DMS79 (cell line): ENCODE data around the gene FCRL5.
"Not testable (repeated sequence)": the region's sequence is repeated elsewhere in the genome, so short reads cannot be mapped to it uniquely, and the experiment has no call there.

Experiments used
- DNase-seq: peaks from one replicate; lab custom pipeline; 2025; lab: John Stamatoyannopoulos, UW

Gene FCRL5

DNA sequence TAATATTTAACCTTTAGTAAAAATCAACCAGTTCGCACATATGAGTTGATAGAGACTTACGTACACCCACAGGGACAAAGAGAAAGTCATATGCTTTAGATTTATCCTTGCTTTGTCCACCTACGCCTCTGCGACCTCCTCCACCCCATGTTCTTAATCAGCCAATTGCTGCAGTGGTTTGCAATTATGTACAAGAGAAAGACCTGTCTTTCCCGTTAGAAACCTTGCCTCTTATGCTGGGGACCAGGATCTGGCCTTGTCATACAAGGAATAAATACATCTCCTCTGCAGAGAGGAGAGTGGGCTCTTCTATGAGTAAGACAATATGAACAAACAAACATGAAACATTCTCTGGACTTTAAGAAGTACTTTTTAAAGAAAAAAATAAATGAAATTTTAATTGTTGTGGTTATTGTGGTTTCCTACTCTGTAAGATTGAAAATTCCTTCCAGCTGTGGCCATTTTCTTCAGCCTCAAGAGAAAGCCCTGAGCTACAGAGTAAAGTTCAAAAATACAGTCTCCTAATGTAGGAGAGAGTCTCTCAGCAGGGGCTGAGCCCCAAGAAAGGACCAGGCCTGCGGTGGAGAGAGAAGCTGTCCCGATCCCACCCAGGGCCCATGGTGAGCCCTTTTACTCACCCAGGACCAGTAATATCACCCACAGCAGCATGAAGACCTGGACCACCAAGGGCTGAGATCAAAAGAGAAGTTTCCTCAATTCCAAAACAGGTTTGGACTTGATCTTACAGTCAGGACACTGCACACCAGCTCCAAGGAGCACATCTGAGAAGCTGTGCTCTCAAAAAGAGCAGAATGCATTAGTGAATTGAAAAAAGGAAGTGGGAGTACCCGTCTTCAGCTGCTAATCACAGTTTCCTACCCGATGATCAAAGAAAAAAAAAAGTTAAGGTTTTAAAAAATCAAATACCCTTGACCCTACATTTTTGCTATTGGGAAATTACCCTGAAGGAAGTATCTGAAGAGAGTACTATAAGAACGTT is at the start of gene FCRL5:
TSS of gene FCRL5 (minus strand) at position 822 of the 1,000 bp plus-strand sequence. CDS start at position 669, 153 bp downstream.
- DNase-seq: no peak

DNA sequence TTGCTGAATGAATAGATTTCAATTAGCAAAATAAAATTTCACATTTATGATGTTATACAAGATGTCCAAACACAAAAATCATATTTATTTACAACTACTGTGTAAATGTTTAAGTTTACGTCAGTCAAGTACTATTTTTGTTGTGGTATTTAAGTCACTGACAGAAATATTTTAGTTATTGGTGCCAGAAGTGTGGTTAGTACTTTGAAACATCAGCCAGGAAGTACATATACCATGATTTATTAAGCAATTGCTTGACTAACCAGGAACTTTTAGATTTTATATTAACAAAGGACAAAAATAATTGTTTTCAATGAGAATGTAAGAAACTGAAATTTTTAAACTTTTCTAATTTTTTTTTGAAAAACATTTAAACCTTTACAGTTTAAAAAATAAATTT is 47.9 kb upstream of the FCRL5 start:
- DNase-seq: no peak

DNA sequence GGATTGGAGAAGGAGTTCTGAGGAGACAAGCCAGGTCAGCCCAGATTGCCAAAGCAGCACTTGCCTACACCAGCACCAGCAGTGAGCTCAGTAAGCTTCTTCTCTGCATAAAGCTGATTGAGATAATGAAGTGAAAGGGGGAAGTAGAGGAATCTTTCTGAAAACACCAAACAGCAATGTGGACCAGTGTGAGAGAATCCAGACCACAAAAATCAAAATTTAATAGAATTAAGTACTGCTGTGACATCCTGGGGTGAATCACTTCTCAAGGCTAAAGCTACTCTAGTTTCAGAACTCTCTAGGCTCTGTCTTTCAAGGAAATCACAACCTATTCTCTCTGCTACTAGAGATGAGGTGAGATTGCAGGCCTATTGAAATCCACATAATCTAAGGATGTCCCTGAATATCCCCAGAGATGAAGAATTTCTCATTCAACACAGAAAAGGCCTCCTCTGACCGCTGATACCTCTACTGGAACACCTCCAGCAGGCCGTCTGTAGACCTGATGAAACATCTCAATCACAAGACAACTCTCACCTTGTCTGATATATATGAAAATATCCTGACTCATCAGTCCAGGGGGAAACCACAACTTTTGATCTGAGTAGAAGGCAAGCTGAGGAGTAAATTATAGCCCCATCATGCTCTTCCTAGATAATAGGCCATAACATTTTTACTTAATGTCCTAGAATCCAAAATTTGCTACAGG is 45.8 kb upstream of the FCRL5 start, which contains the start of gene FCRL4:
TSS of gene FCRL4 (minus strand) at position 127 of the 709 bp plus-strand sequence. CDS start 141 bp downstream, outside the sequence.
- no peak for DNase-seq

DNA sequence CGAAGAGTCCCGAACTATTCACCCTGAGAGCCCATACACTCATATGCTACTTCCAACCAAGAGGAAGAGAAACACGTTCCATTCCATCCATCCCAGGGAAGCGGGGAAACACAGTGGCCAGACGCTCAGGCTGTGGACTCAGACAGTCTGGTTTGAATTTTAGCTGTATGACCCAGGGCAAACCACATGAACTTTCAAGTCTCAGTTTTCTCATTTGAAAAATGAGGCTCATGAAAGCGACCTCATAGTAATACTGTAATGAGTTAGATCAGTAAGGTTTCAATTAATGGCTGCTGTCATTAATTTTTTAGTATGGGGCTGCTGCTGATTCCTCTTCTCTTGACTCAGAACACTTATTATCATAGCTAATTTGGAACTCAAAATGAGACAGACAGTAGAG is 44.1 kb upstream of the FCRL5 start:
- DNase-seq: no peak

DNA sequence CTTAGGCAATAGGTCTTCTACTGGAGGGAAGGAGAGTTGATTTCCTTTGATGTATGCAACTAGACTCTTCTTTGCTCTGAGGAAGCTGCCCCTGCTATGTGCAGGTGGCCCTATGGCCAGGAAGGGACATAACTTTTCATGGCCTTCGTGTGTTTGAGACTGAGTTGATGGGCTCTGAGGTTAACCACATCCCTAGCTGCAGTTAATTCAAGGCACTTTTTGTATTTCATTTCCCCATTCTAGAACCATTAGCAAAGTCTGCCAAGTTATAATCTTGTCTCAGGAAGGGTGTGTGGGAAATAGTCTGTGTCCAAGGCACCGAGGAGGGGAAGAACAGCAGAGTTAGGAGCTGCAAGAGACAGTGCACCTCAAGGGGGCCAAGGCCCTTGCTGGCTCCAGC is 43.0 kb upstream of the FCRL5 start:
- DNase-seq: no peak

DNA sequence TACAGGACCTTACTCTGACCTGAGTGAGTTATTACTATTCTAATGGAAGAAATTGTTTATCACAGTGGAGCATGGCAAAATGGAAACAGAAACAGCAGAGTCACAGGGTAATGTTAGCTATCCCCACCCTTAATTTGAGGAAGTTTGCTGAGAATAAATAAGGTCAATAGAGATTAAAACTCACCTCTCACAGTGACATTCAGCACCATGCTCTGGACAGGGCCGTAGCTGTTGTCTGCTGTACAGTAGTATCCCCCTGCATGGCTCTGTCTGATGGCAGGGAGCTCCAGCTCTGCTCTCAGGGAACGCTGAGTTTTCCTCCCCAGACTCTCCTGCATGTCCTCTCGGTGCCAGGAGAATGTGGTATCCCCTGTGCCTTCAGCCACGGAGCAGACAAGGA is 33.7 kb upstream of the FCRL5 start:
- no peak for DNase-seq

DNA sequence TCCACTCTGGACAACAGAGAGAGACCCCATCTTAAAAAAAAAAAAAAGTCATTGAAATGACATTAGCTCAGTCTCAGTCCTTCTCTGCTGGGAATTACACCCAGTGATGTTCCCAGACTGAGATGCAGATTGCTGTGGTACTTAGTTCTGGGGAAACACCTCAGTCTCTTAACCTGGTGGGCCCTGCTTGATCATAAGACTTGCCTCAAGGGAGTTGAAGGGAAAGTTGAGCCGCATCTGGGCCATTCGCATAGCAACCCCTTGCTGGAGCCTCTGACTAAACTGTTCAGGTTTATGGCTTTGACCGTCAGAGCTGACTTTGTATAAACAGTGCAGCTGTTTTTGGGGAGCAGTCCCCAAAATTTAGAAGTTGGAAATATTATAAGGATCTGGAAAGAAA is 32.2 kb upstream of the FCRL5 start:
- DNase-seq: no peak

DNA sequence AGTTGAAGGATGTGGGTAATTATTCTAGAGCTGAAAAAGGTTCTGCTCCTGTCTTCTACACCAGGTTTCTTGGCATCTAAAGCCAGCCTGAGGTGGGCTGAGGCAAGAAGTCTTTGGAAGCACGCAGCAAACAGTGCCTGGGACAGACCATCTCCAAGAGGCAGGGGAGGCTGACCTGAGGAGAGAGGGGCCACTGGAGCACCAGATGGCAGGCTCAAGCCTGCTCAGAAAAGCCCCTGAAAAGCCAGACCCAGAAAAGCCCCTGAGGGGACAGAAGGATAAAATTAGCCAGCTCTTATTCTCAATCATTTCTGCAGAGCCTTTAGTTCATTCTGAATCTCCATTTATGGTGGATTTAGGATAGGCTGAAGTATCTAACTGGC is 28.5 kb upstream of the FCRL5 start:
- DNase-seq: no peak

DNA sequence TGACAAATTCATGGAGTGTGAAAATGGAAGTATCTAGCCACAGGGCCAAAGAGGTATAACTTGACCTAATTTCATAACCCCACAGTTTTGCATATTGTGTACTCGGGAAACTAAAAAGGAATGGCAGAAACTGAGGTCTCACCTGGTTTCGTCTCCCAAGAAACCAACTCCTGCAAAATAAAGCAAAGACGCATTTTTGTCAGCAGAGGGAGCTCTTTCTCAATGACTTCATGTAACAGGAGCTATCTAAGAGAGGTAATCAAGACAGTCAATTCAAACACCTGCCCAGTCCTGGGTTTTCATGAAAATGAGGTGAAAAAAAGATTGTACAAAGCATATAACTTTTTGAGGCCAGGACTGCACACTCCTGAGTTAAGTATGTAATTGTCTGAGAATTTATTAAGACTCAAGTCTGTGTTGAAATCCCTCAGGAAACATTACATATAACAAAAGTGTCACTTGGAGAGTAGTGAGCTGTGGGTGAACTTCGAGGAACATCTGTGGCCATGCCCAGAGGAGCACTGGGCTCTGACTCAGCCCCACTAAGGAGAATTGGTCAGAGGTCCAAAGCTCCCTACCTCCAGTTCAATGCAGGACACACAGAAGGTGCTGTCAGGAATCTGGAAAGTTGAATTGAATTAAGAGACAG is 28.0 kb upstream of the FCRL5 start:
- no peak for DNase-seq

DNA sequence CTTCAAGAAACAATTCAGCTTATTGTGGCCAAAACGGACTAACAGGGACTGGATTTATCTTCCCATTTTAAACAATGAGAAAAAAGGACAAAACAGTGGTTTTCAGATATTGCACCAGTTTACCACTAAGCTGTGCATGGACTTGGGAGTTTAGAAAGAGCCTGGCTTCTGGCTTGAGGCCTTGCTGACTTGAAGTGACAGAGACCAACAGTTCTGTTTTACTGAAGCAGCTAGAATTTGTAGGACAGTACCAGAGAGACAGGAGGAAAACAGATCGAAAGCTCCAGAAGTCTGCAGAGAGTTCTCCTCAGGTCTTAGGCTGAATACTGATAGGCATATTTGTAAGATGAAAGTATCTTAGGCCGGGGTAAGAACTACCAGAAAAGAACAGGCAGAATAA is 25.1 kb upstream of the FCRL5 start:
- no peak for DNase-seq

DNA sequence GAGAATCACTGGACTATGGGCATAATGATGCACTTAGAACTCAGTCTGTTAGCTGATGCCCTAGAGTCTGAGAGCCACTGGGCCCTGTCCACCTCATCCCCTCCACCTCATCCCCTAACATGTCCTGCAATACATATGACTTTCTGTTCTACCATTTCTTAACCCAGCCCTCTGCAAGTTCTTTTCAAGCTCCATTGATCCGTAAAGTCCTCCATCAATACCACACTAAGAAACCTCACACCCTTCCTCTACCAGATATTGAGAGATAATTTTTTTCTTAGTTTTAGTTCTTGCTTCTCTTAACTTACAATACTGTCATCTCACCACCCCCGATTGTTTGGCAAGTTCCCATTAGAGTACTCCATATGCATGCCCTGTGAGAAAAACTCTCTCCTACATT is 23.4 kb upstream of the FCRL5 start:
- DNase-seq: no peak

DNA sequence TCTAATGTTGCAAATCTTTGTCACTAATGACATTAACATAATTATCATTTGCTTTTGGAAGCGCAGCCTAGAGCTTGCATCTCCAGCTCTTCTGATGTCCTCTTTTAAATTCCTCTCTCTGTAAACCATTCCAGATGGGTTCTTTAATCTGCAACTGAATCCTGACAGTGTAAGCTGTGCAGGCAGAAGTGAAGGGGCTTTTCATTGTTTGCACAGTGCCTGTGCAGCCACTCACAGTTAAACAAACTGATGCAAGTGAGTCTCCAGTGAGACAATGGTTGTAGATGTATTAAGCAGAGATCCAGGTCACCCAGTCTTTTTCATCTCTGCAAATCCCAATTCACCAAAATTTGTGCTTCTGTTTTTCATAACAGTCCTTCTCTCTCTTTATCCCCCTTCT is 22.5 kb upstream of the FCRL5 start:
- DNase-seq: no peak

DNA sequence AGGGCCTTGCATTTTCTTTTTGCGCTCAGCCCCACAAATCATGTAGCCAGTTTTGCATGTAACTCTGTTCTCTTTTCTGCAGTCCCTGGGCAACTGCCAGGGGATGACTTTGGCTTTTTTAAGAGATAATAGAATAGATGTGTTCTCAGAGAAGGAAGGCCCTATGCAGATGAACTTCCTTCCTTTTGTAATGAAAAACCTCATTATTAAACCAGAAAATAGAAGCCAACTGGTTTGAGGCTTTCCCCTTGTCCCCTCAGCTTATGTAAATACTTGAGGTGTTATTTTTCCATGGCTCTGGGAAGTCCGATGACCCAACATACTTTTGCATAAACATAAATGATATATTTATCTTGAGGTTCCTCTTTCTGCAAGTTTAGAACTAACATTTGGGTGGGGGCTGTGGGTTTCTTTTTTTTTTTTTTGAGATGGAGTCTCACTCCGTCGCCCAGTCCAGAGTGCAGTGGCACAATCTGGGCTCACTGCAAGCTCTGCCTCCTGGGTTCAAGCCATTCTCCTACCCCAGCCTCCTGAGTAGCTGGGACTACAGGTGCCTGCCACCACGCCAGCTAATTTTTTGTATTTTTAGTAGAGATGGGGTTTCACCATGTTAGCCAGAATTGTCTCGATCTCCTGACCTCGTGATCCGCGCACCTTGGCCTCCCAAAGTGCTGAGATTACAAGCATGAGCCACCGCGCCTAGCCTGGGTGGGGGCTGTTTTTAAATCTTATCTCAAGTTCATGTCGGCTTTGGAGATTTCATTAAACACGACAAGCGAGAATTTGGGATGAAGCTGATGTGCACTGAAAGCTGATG is 14.4 kb upstream of the FCRL5 start:
- no peak for DNase-seq

DNA sequence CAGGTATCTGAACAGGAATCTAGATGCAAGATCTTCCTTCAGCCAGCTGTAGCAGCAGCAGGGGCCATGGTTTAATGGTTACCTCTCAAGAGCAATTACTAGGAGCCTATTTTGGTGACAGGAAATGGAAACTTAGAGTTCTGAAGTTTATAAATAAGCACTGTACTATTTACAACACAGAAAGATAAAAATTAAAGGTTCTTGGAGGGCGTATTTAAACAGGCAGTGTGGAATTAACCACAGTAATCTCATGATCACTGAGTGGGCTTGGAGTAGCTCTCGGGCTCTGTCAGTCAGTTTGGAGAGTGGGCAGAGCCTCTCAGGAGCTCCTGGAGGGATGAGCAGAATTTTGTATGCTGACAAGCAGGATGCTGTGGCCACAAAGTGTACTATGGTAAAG is 10.2 kb upstream of the FCRL5 start:
- no peak for DNase-seq

DNA sequence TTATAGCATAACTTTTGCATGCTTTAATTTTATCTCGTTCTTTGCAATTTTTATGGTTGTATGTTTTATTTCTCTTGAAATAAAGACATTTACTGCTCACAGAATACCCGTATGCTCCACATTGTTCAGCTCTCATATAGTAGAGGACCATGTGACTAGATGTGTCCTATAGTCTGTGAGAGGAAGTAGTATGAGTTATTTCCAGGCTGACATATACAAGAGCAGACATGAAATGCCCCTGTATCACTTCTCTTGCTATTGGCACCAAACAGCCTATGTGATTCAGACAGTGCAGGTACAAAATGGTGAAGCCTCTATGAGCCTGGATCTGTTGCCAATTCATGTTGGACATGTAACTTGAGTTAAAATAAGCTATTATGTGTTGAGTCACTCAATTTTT is 5.8 kb upstream of the FCRL5 start:
- DNase-seq: no peak

DNA sequence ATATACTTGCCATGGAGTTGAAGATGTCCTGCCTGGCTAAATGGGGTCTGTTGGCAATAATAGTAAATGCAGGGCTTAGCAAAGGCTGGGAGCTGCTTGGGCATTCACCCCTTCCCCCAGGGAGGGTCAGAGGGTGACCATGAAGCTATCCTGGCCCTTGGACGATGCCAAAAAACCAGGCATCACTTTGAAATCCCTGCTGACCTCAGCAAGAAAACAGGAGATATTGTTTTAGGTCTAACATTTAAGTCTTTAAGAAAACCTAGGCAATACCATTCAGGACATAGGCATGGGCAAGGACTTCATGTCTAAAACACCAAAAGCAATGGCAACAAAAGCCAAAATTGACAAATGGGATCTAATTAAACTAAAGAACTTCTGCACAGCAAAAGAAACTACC is 4.2 kb downstream of the FCRL5 start:
- not testable (repeated sequence) for DNase-seq

DNA sequence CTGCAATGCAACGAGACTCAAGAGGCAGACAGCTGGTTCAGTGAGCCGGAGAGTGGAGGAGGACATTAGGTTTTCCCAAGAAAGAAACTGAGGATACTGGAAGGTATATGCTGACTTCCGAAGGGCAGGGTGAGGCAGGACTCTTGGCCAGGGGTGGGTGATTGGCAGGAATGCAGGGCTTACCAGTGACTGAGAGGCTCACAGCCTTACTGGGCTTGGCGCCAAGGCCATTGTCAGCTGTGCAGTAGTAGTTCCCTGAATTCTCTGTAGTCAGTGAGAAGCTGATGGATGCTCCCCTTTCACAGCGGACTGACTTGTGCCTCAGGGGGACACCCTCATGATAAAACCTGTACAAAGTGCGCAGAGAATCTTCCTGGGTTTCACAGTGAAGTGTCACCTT is 9.6 kb downstream of the FCRL5 start:
- no peak for DNase-seq

DNA sequence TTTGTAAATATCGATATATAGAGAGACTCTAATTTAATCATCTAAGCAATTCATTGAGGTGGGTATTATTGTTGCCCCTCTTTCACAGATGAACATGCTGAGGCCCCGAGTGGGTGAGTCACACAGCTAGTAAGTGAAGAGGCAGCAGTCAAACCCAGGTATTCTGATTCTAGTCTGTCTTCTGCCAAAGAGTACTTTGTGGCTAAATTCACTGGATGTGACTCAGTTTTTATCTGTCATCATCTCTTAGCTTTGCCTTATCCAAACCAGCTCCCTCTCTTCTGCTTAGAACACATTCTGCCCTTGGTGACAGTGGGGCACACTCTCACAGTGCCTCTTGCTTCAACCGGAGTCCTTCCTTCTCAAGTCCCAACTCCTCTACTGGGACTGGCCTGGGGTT is 11.5 kb downstream of the FCRL5 start:
- no peak for DNase-seq

DNA sequence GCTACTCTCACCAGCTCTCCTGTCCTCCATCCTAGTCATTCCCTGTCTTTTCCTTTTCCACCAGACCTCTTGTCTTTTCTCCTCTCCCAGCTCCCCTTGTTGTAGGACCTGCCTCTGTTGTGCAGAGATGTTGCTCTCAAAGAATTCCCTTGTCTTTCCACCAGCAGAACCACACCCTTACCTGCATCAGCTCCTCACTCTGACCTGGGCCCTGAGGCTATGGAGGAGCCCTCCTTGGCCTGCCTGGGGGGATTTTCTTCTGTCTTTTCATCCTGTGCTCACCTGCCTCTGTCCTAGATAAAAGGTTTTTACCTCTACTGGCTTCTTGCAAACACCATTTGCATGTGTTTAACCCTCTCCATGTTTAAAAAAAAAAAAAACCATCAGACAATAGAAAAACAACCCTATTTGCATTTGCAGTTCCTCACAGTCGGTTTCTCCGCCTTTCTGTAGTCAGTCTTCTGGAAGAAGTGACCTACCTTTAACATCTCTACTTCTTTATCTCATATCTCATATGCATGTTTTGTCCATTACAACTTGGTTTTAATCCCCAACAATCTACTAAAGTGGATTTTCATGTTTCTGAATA is 12.1 kb downstream of the FCRL5 start:
- DNase-seq: no peak

DNA sequence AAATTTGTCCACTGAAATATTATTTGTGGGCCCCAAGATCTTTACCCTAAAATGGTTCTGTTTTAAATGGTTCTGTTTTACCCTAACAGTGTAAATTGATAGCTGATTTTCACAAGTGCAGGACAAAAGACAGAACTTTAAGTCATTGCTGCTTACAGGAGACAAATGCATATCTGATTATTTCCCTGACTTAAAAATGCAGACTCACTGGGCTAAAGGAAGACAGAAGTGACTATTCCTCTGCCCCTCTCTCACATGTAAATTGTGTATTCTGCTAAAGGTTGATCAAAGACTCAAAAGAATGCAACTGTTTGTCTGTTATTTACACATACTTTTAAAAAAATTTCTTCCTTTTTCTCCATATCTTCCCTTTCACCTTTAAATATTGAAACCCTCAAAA is 12.7 kb downstream of the FCRL5 start:
- no peak for DNase-seq

DNA sequence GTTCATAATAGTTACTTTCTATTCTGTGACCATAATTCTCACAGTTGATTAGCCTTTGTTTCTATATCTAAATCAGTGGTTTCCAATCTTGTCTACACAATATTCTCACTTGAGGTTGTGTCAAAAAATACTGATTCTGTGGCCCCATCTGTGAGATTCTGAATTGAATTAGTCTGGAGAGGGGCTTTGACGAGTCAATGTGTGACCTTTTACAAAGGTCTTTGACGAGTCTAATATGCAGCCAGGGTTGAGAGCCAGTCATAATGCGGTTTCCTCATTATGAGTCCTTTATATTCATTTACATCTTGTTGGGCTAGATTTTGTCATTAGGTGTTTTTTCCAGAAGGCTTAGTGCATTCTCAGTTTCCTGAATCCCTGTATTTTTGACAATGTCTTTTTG is 19.7 kb downstream of the FCRL5 start:
- no peak for DNase-seq
